ENCODE measurements around the gene FMO4. TPM values are rescaled to one million over a fixed set of nuclear protein-coding genes. Genes with fewer than 3 reads are reported as not detected.

The FMO4 gene
- total and polyA plus RNA-seq, 4 donors: 2.2 to 12.5 (median 3.0) TPM

GRCh38 chr1:171279678-171280077 is 34.3 kb upstream of the FMO4 start:
- no peak overlapping the region for H3K9ac ChIP-seq (ENCODE audit: insufficient read depth in 1 of 2, low read length in 2 of 2)
- H3K9me3 ChIP-seq (ENCODE audit: control insufficient read depth in 4 of 4, insufficient read depth in 3 of 4, low read length in 3 of 4): no peaks in the 10 kb centered on the region
- H3K27me3 ChIP-seq (ENCODE audit: control insufficient read depth in 3 of 3, insufficient read depth in 3 of 3, low read length in 2 of 3): no peaks in the 10 kb centered on the region
- no peak overlapping the region for H3K27ac ChIP-seq (ENCODE audit: low read depth in 1 of 2, low read length in 1 of 2)
- no peak overlapping the region for H3K4me3 ChIP-seq
- TF ChIP-seq, protein P1, sequence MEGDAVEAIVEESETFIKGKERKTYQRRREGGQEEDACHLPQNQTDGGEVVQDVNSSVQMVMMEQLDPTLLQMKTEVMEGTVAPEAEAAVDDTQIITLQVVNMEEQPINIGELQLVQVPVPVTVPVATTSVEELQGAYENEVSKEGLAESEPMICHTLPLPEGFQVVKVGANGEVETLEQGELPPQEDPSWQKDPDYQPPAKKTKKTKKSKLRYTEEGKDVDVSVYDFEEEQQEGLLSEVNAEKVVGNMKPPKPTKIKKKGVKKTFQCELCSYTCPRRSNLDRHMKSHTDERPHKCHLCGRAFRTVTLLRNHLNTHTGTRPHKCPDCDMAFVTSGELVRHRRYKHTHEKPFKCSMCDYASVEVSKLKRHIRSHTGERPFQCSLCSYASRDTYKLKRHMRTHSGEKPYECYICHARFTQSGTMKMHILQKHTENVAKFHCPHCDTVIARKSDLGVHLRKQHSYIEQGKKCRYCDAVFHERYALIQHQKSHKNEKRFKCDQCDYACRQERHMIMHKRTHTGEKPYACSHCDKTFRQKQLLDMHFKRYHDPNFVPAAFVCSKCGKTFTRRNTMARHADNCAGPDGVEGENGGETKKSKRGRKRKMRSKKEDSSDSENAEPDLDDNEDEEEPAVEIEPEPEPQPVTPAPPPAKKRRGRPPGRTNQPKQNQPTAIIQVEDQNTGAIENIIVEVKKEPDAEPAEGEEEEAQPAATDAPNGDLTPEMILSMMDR (IDR thresholded peaks at IDR 0.05; ENCODE audit: control extremely low read depth, extremely low read depth): no peak
- DNase-seq (no peak), ATAC-seq (ENCODE audit: insufficient read depth, low FRiP score) (no peak)
- WGBS, 2 donors: 58 to 63% methylated on average over 3 of the region's 3 CpGs
- no peaks in the 10 kb centered on the region for H3K36me3 ChIP-seq (ENCODE audit: control insufficient read depth in 4 of 4, insufficient read depth in 4 of 4, low read length in 4 of 4)
- peaks cover 0 to 2% (median 0%) of the 10 kb centered on the region in 5 donors for H3K4me1 ChIP-seq (ENCODE audit: control insufficient read depth in 5 of 5, insufficient read depth in 5 of 5, low read length in 5 of 5)

DNA sequence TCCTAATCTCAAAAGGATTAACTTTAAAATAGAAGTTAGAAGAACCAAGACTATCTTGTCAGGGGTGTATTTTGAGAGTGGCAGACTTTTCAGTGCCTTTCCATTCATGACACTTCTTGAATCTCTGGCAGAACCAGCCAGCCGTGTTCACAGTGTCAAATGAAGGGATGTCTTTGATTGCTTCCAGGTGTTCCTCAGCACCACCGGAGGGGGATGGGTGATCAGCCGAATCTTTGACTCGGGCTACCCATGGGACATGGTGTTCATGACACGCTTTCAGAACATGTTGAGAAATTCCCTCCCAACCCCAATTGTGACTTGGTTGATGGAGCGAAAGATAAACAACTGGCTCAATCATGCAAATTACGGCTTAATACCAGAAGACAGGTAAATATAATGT is 33.4 kb upstream of the FMO4 start:
- H3K9me3 ChIP-seq (ENCODE audit: control insufficient read depth in 4 of 4, insufficient read depth in 3 of 4, low read length in 3 of 4): no peaks in the 10 kb centered on the region
- no peaks in the 10 kb centered on the region for H3K36me3 ChIP-seq (ENCODE audit: control insufficient read depth in 4 of 4, insufficient read depth in 4 of 4, low read length in 4 of 4)
- peaks cover 0 to 2% (median 0%) of the 10 kb centered on the region in 5 donors for H3K4me1 ChIP-seq (ENCODE audit: control insufficient read depth in 5 of 5, insufficient read depth in 5 of 5, low read length in 5 of 5)
- WGBS, 2 donors: 87 to 88% methylated on average over 7 of the region's 7 CpGs
- H3K27me3 ChIP-seq (ENCODE audit: control insufficient read depth in 3 of 3, insufficient read depth in 3 of 3, low read length in 2 of 3): no peaks in the 10 kb centered on the region
- H3K27ac ChIP-seq (ENCODE audit: low read depth in 1 of 2, low read length in 1 of 2): no peak overlapping the region
- TF ChIP-seq, protein P1 (IDR thresholded peaks at IDR 0.05; ENCODE audit: control extremely low read depth, extremely low read depth): no peak
- ATAC-seq (ENCODE audit: insufficient read depth, low FRiP score) (no peak), DNase-seq (no peak)
- no peak overlapping the region for H3K9ac ChIP-seq (ENCODE audit: insufficient read depth in 1 of 2, low read length in 2 of 2)
- no peak overlapping the region for H3K4me3 ChIP-seq

DNA sequence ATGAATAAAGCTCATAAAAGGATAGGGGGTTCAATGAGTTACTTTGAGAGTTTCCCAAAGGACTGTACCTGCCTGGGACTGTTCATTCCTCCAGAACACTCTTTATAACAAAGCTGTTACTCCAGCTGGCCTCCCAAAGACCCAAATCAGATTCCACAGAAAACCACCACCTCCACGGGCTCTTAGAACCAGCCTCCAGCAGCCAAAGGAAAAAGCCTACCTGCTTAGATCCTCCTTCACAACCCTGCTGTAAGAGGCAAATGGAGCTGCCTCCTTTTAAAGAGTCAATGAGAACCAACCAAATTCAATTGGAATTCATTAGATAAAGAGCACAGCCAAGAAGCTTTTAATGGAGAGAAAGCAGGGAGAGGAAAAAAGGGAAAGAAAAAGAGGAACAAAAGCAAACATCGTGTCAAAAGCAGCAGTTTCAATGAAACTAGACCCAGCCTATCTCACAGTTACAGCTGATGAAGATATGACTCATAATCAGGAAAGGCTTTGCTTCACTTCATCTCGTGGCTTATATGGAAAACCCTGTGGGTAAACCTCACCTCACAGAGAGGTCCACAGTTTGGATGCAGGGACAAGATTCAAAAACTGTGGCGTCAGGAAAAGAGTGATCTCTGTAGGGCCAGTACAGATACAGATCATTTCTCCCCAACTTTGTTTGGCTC is 27.8 kb upstream of the FMO4 start:
- Histone ChIP-seq H3K27ac (ENCODE audit: low read depth in 1 of 2, low read length in 1 of 2) (no peak overlapping the region), H3K9ac (ENCODE audit: insufficient read depth in 1 of 2, low read length in 2 of 2) (no peak overlapping the region), H3K9me3 (ENCODE audit: control insufficient read depth in 4 of 4, insufficient read depth in 3 of 4, low read length in 3 of 4) (no peaks in the 10 kb centered on the region), H3K27me3 (ENCODE audit: control insufficient read depth in 3 of 3, insufficient read depth in 3 of 3, low read length in 2 of 3) (no peaks in the 10 kb centered on the region), H3K4me1 (ENCODE audit: control insufficient read depth in 5 of 5, insufficient read depth in 5 of 5, low read length in 5 of 5) (no peaks in the 10 kb centered on the region), H3K36me3 (ENCODE audit: control insufficient read depth in 4 of 4, insufficient read depth in 4 of 4, low read length in 4 of 4) (no peaks in the 10 kb centered on the region), H3K4me3 (no peak overlapping the region)
- no peak for DNase-seq
- WGBS, 2 donors: 37 to 54% methylated on average over 4 of the region's 4 CpGs
- no peak for ATAC-seq (ENCODE audit: insufficient read depth, low FRiP score)
- TF ChIP-seq, protein P1 (IDR thresholded peaks at IDR 0.05; ENCODE audit: control extremely low read depth, extremely low read depth): no peak

- Histone ChIP-seq H3K4me3 (no peak overlapping the region), H3K27ac (ENCODE audit: low read depth in 1 of 2, low read length in 1 of 2) (no peak overlapping the region), H3K36me3 (ENCODE audit: control insufficient read depth in 4 of 4, insufficient read depth in 4 of 4, low read length in 4 of 4) (no peaks in the 10 kb centered on the region), H3K4me1 (ENCODE audit: control insufficient read depth in 5 of 5, insufficient read depth in 5 of 5, low read length in 5 of 5) (no peaks in the 10 kb centered on the region), H3K9me3 (ENCODE audit: control insufficient read depth in 4 of 4, insufficient read depth in 3 of 4, low read length in 3 of 4) (no peaks in the 10 kb centered on the region), H3K27me3 (ENCODE audit: control insufficient read depth in 3 of 3, insufficient read depth in 3 of 3, low read length in 2 of 3) (no peaks in the 10 kb centered on the region), H3K9ac (ENCODE audit: insufficient read depth in 1 of 2, low read length in 2 of 2) (no peak overlapping the region)
- TF ChIP-seq, protein P1 (IDR thresholded peaks at IDR 0.05; ENCODE audit: control extremely low read depth, extremely low read depth): no peak
- 92 to 94% methylated on average over 2 of the region's 2 CpGs for WGBS, 2 donors
- no peak for DNase-seq
- ATAC-seq (ENCODE audit: insufficient read depth, low FRiP score): no peak
These were observed 23.4 kb upstream of the FMO4 start for GRCh38 chr1:171290621-171291020.

Data from lung (tissue), 12 donors.